ENCODE results near the gene MT2A. TPM values are rescaled to one million over a fixed set of nuclear protein-coding genes. Genes with fewer than 3 reads are reported as not detected.

MT2A gene
- total and polyA plus RNA-seq, 2 of the 4 experiments (the other 2 are of a cell fraction) = 25.5 to 621 TPM

- no peak for TF ChIP-seq CTCF (conservative IDR thresholded peaks at IDR 0.05; ENCODE audit: low read depth, low read length)
- no peak; the same call in 1 of the 2 replicates for TF ChIP-seq SMC3 (IDR thresholded peaks at IDR 0.05; ENCODE audit: low read depth, low read length)
Observed at GRCh38 chr16:56608043-56608875, at the start of gene MT2A (continued).

- no peak for ATAC-seq (ENCODE audit: low read depth)
- intact Hi-C loops (cut with micrococcal nuclease) (no loop called here), in situ Hi-C loops (cut with MboI; ENCODE audit: low sequenced_read_pairs) (no loop called here), dilution Hi-C loops (cut with HindIII; ENCODE audit: low sequenced_read_pairs, unreplicated experiment) (no loop called here)
- Histone ChIP-seq H3K56ac (ENCODE audit: extremely low read depth, insufficient read depth, low read length) (no peak overlapping the region), H3K27me3 (ENCODE audit: control insufficient read depth, insufficient read depth, low read length) (peaks cover 24% of the 10 kb centered on the region), H2BK20ac (ENCODE audit: low read depth, low read length) (no peak overlapping the region), H2BK120ac (ENCODE audit: low read depth, low read length) (no peak overlapping the region), H3K14ac (replicated peaks; ENCODE audit: low read depth, low read length) (no peak overlapping the region), H3K4me1 (ENCODE audit: control insufficient read depth, insufficient read depth, low read length) (no peaks in the 10 kb centered on the region), H3K18ac (ENCODE audit: low read depth, low read length) (no peak overlapping the region), H2AK9ac (replicated peaks; ENCODE audit: low read depth, low read length, poor library complexity) (no peak overlapping the region), H3K4me2 (ENCODE audit: low read depth, low read length) (no peak overlapping the region), H2AK5ac (ENCODE audit: low read depth, low read length) (no peak overlapping the region), H3K4me3 (ENCODE audit: insufficient read depth, low read depth, low read length) (no peak overlapping the region), H2BK5ac (ENCODE audit: low read depth, low read length, poor library complexity, severe bottlenecking) (no peak overlapping the region), H3K23ac (ENCODE audit: low read depth, low read length) (no peak overlapping the region), H3K36me3 (ENCODE audit: control insufficient read depth, insufficient read depth, low read length) (no peaks in the 10 kb centered on the region), H3K9ac (ENCODE audit: low read depth, low read length) (no peak overlapping the region), H4K20me1 (ENCODE audit: insufficient read depth, low read length) (no peaks in the 10 kb centered on the region), H4K5ac (ENCODE audit: low read depth, low read length) (no peak overlapping the region), H2BK15ac (ENCODE audit: low read depth, low read length) (no peak overlapping the region), H3K4ac (ENCODE audit: low read depth, low read length) (no peak overlapping the region), H3K9me3 (ENCODE audit: control insufficient read depth, insufficient read depth, low read length) (no peaks in the 10 kb centered on the region), H3K79me1 (ENCODE audit: low read depth in 1 of 2, low read length in 2 of 2) (no peaks in the 10 kb centered on the region), H2AFZ (replicated peaks; ENCODE audit: low read length, poor library complexity) (no peak overlapping the region), H3K9me1 (ENCODE audit: insufficient read depth, low read length) (0 out of 2 replicates have a peak, but pooled peaks cover 4% of the 10 kb centered on the region), H4K91ac (ENCODE audit: insufficient read depth, low read depth, low read length) (no peak overlapping the region), H4K8ac (ENCODE audit: low read depth in 2 of 2, low read length in 2 of 2) (no peak overlapping the region), H3K27ac (ENCODE audit: insufficient read depth, low read length) (no peak overlapping the region)
- DNase-seq = no peak
- no TSS peak for BruUV-seq (replicated peaks)
- ChIA-PET CTCF (no interaction called here), POLR2A (ENCODE audit: unreplicated experiment) (no interaction called here)
- 33% methylated on average over 1 of the region's 4 CpGs; no CpG with 5 or more reads in 1 of the 2 experiments for WGBS, 2 experiments (ENCODE audit: extremely low coverage in 2 of 2, insufficient read length in 1 of 2)
- TF ChIP-seq CHD1 (IDR thresholded peaks at IDR 0.05; ENCODE audit: low read depth, low read length) = no peak
- TF ChIP-seq RFX5 (IDR thresholded peaks at IDR 0.05; ENCODE audit: low read depth, low read length) = no peak
- no peak for TF ChIP-seq BHLHE40 (IDR thresholded peaks at IDR 0.05; ENCODE audit: low read depth, low read length)
- no peak for TF ChIP-seq MAZ (IDR thresholded peaks at IDR 0.05; ENCODE audit: borderline replicate concordance, low read depth, low read length)
- TF ChIP-seq RAD21 (IDR thresholded peaks at IDR 0.05; ENCODE audit: low read length) = no peak
- TF ChIP-seq MXI1 (IDR thresholded peaks at IDR 0.05; ENCODE audit: borderline replicate concordance, low read depth, low read length) = no peak
- no peak for TF ChIP-seq SMC3 (IDR thresholded peaks at IDR 0.05; ENCODE audit: low read depth, low read length)
- TF ChIP-seq RCOR1 (IDR thresholded peaks at IDR 0.05; ENCODE audit: insufficient replicate concordance, low read length) = no peak
- no peak for TF ChIP-seq FOS (IDR thresholded peaks at IDR 0.05; ENCODE audit: low read depth, low read length)
- TF ChIP-seq NFE2L2 (IDR thresholded peaks at IDR 0.05; ENCODE audit: low read depth, low read length) = no peak
- TF ChIP-seq CEBPB (IDR thresholded peaks at IDR 0.05; ENCODE audit: low read depth, low read length) = no peak
- no peak for TF ChIP-seq CTCF (conservative IDR thresholded peaks at IDR 0.05; ENCODE audit: low read depth, low read length)
Observed at GRCh38 chr16:56559109-56559508, 49.3 kb upstream of the MT2A start.
